HG03521 (cell line): ENCODE results near the gene CNPY2.
"Not testable (repeated sequence)": the region's sequence is repeated elsewhere in the genome, so short reads cannot be mapped to it uniquely, and the experiment has no call there.

Experiments used
- ATAC-seq: cut with Tn5 transposase; IDR thresholded peaks from one replicate; pipeline ENCODE4 v1.9.1; 2021; ENCODE audit warnings: mild to moderate bottlenecking, moderate library complexity; ENCODE audit not compliant: unreplicated experiment

The CNPY2 gene

GRCh38 chr12:56333679-56334489 is 18.1 kb upstream of the CNPY2 start, which contains the start of gene PAN2:
Gene PAN2, minus strand, starts transcription at chr12:56334000. Its CDS starts 906 bp downstream, at chr12:56333094.
- peak; percentile 96 for ATAC-seq

DNA sequence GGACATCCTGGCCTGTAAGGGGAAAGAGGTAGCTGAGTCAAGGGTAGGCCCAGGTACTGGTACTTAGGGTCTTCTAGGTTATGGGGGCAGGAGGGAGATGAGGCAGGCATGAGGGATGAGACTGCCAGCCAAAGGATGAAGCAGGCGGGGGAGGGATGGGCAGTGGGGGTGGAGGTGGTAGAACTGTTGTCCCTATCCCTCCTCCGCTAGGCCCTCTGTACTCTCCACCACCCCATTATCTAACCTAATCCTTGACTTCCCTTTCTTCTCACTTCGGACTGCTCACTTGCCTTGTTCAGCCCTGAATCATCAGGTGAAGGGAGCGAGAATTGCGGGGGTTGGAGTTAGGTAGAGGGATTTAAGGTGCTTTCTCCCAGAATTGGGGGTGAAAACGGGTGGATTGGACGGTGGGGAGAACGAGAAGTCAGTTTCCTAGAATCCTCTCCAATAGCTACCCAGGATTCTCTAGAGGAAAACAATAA is 17.4 kb upstream of the CNPY2 start:
- no peak for ATAC-seq

GRCh38 chr12:56332512-56333196 is 16.9 kb upstream of the CNPY2 start:
- no peak for ATAC-seq

- ATAC-seq = no peak
Measured at GRCh38 chr12:56330936-56331490, 15.2 kb upstream of the CNPY2 start.

GRCh38 chr12:56326533-56326932 is 10.7 kb upstream of the CNPY2 start:
- no peak for ATAC-seq

DNA sequence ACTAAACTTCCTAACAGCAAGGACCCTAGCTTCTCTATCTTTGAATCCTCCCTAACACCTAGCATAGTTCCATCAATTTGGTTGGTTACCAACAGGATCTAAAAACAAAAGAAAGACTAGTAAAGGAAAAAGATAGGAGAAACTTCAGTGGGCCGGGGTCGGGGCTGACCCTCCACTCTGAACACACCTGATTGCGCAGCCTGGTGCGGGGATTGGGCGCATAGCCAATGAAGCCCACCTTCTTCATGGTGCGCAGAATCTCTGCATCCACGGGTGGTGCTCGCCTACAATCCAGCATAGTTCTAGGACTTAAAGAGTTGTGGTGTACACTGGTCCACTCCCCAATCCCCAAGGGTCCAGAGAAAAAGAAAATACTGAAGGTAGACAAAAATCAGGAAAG is 10.3 kb upstream of the CNPY2 start:
- ATAC-seq = no peak

- ATAC-seq = no peak
Measured at GRCh38 chr12:56324206-56324605, 8.4 kb upstream of the CNPY2 start.

- not testable (repeated sequence) for ATAC-seq
Measured at GRCh38 chr12:56321610-56322009, 5.8 kb upstream of the CNPY2 start.

DNA sequence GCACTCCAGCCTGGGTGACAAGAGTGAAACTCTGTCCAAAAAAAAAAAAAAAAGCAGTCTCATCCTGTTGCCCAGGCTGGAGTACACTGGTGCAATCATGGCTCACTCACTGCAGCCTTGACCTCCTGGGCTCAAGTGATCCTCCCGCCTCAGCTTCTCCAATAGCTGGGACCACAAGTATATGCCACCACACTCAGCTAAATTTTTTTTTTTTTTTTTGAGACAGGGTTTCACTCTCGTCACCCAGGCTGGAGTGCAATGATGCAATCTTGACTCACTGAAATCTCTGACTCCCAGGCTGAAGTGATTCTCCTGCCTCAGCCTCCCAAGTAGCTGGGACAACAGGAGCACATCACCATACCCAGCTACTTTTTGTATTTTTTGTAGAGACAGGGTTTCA is 5.2 kb upstream of the CNPY2 start:
- ATAC-seq = no peak

DNA sequence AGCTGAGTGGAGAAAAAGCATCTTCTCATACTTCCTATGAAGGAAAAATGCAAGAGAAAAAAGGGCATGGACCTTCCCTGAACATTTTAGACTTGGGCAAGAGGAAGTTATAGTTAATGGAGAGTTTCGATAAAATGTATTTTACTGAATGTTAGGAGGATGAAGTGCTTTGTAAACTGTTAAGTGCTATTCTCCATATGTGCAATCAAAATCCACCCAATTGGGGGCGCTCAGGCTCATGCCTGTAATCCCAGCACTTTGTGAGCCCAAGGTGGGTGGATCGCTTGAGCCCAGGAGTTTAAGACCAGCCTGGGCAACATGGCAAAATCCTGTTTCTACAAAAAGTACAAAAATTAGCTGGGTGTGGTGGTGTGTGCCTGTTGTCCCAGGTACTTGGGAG is 1.9 kb upstream of the CNPY2 start:
- no peak for ATAC-seq

DNA sequence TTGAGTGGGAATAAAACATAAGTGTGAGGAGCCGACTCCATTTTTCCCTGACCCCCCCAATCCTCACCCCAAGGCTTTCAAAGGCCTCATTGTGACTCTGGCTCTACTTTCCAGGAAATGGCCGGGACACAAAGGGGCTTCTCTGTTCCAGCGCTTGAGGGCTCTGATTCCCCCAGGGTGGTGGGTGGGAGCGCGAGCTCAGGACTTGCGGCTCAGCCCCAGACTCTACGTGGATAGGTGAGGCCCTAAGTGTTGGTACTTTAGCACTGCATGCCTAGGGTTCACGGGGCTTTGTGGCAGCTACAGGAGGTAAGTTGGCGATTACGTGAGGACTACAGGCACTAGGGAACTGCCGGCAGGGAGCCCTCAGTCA is 553 bp downstream of the CNPY2 start:
- ATAC-seq = no peak

- ATAC-seq = no peak
Measured at GRCh38 chr12:56311003-56311402, 4.8 kb downstream of the CNPY2 start.

DNA sequence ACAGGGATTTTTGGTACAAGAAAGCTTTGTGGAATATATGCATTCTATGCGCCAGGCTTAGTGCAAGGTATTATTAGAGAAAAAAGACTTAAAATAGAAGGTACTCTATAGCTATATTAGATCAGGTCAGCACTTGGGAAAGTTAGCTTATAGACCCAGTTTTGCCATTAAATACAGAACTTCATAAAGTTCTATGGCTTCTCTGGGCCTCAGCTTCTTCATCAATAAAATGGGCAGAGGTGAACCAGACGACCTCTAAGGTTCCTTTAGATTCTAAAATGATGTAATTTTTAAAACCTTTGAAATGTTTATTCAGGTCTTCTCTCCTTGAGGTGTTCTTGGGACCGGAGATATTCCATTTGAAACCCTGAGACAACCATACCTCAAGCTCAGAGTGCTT is 7.1 kb downstream of the CNPY2 start:
- no peak for ATAC-seq

GRCh38 chr12:56307221-56307965 is 8.4 kb downstream of the CNPY2 start:
- ATAC-seq = no peak

DNA sequence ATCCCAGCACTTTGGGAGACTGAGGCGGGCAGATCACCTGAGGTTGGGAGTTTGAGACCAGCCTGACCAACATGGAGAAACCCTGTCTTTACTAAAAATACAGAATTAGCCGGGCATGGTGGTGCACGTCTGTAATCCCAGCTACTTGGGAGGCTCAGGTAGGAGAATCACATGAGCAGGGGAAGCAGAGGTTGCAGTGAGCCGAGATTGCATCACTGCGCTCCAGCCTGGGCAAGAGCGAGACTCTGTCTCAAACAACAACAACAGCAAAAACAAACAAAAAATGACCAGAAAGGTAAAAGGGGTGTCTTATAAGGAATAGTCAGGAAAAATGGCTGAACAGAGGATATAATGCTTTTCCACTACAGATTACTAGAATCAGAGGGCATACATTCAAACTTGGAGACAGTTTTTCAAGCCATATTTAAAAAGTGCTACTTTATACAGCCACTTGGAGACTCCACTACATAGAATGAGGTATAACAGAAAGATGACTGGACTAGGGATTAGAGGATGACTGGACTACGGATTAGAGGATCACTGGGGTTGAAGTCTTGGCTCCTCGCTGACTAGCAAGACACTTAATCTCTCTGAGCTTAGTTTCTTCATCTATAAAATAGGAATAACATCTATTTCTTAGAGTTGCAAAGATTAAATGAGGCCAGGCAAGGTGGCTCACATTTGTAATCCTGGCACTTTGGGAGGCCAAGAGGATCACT is 10.8 kb downstream of the CNPY2 start:
- ATAC-seq = no peak

DNA sequence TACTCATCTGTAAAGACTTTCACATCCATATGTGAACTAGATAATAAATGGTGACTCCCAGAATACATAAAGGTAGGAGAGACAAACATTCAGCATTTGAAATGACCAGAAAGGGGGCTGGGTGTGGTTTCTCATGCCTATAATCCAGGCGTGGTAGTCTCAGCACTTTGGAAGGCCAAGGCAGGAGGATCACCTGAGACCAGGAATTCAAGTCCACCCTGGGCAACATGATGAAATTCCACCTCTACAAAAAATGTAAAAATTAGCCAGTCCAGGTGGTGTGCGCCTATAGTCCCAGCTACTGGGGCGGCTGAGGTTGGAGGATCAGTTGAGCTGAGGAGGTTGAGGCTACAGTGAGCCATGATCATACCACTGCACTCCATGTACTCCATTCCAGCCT is 11.5 kb downstream of the CNPY2 start:
- ATAC-seq = no peak

GRCh38 chr12:56300644-56301464 is 14.9 kb downstream of the CNPY2 start:
- no peak for ATAC-seq

DNA sequence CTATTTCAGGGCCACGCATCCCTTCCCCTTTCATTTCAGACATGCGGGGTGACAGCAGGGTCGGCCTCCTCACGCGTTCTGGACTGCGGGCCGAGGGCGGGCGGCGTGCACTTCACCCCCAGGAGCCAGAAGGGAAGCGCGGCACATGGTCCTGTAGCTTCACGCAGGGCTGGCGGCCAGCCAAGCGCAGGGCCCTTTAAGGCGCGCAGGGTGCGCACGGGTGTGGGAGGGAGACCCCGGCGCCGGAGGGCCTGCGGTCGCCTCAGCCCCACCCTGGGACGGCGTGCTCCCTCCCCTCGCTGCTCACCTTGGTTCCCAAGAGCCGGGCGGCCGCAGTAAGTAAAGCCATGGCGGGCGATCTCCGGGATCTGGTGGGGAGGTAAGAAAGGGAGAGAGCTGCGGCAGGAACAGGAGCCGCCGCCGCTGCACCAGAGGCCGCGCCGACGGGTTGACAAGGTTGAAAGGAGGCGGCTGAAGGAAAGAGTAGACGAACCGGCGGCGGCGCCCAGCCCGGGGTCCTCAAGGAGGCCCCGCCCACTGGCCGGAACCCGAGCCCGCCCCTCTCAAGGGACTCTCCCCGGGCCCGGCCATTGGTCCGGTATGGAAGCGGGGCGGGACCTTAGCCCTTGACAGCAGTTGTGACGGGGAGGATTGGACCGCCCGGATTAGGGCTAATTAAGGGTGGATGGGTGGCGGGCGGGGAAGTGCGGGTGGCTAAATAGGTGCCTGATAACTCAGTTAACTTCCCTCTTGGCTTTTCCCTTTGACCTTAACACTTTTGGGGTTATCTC is 15.7 kb downstream of the CNPY2 start, which contains the start of gene CS:
Gene CS, minus strand, starts transcription at position 478 of the 791 bp plus-strand sequence. Its CDS starts 129 bp downstream, at position 349.
- peak; percentile 94 for ATAC-seq
